ENCODE results near the gene DIP2B.

- no peak for TF ChIP-seq CTCF (IDR thresholded peaks at IDR 0.05)
- TF ChIP-seq POLR2A (IDR thresholded peaks at IDR 0.05) = no peak
- no peak for TF ChIP-seq EP300 (IDR thresholded peaks at IDR 0.05)
Measured at GRCh38 chr12:50635857-50636256, 131.1 kb downstream of the DIP2B start.

Measured in stomach (tissue), 4 donors.